GM21786 (cell line): Measurements from ENCODE around the gene GGT1.
A peak's percentile ranks its signal among the peaks of the same experiment; 100 is the strongest.
"Not testable (repeated sequence)": the region's sequence is repeated elsewhere in the genome, so short reads cannot be mapped to it uniquely, and the experiment has no call there.

Source experiments
- ATAC-seq: cut with Tn5 transposase; IDR thresholded peaks from one replicate; pipeline ENCODE4 v1.9.1; 2021; ENCODE audit not compliant: unreplicated experiment

GGT1 gene

DNA sequence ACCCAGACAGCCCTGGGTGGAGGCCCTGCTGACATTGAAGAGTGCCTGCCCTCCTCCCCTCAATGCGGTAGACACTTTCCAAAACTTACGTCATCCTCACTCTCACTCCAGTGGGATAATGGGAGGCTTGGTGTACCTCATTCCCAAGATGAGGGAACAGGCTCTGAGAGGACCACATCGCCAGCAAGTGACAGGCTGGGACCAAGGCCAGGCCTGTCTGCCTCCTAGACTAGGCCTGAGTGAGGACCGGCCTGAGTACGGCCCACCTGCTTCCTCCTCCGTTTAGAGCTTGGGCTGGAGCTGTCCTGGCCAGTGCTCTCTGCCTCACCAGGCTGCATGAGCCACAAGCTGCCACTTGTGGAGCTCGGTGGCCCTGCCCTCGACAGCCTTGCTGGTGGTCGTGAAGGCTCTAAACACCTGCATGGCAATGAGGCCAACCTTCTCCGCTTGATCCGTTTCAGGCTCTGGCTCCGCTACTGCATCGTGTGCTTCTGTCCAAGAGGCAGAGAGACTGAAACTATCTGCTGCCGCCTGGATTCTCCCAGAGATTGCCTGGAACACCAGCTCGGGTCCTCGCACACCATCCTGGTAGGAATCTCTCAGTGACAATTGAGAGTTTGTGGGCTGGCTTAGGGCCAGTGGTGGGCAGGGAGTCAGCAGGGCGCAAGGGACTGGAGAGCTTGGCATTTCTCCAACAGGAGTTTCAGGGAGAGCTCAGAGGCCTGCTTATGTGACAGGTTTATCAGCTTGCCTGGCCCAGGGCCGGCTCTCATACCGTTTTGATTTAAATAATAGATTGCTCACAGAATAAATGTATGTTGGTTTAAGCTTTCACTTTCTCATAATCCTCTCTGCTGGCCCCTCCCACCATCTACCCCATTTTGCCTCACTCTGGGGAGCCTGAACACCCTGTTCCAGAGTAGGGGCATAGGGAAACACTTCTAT is 19.5 kb upstream of the GGT1 start:
- ATAC-seq, result no peak

DNA sequence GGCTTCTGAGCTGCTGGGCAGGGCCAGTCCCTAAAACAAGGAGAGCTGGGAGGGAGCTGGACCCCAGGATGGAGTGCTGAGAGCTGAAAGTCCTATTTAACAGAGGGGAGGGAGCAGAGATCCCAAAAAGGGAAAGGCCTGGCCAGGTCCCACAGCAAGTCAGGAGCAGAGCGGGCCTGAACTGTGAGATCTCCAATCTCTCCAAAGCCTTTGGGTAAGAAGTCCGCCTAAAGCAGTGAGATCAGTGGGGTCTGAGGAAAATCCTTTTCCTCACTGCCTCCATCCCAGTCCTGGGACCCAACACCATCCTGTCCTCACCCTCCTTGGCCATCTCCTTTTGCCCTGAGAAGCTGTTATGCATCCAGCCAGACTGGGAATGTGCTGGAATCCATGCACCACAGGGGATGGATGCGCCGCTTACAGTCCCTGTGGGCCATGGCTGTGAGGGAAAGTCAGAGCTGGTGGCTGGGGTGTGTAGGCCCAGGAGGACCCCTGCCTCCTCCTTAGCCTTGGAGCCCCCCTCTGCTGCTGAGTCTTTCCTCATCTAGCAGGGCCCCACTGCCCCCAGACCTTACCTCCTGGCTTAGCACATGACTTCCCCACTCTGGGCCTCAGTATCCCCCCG is 18.7 kb upstream of the GGT1 start:
- ATAC-seq, result no peak

DNA sequence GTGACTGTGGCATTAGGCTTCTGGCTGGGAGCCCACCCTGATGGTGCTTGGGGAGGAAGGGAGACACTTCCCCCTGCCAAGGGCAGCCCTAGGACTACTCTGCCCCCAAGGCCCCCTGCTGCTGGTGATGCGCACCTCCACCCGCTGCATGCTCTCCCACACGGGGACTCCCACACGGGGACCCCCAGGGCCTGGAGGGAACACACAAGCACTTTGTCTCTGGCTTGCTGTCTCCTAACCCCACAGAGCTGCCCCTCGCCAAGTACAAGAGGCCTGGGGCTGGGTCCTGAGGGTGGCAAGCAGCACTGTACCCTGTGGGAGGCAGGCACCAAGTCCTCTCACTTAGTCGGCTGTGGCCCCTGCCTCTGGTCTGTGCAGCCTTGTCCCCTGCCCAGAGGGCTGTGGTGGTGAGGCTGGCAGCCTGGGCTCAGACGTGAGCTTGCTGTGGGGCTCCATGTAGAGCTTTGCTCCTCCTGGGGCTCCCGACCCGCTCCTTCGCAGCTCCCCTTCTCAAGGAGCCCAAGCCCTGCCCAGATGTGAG is 18.1 kb upstream of the GGT1 start:
- ATAC-seq, result no peak

DNA sequence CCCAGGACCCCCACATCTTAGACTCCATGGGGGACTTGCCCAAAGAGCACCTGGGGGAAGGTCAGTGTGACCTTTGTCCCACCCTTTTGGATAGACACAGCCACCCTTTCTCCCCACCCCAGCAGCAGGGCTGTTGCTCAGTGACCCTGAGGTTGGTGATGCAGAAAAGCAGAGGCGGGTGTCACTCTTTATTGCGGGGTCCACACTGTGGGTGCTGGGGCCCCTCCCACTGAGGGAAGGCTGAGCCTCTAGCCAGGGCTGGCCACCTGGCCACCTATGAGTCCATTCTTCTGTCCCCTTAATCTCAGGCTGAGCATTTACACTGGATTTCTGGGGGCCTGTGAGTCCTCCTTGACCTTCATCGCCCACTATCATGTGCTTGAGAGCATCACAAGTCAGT is 17.5 kb upstream of the GGT1 start:
- ATAC-seq, result no peak

DNA sequence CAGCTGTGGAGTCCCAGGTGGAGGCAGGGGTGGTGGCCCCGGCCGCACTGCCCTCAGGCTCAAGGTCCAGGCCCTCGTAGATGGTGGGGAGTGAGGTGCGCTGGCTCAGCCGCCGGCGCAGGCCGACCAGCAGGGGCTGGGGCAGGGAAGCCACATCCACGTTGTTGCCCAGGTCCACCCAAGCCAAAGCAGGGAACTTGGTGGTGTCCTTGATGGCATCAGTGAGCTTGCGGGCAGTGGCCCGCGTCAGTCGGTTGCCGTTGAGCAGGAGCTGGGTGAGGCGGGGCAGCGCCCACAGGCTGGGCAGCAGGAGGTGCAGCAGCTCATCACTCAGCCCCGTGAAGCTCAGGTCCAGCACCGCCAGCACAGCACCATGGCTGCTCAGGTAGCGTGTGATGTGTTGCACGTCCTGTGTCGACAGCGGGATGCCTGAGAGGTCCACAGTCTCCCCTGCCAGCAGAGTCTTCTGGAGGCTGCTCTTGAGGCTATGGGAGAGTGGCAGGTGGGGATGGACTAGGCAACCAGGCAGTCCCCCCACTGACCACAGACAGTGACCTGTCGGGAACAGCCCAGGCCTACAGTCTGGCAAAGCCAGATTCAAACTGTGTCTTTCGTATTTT is 17.0 kb upstream of the GGT1 start:
- ATAC-seq, result no peak

DNA sequence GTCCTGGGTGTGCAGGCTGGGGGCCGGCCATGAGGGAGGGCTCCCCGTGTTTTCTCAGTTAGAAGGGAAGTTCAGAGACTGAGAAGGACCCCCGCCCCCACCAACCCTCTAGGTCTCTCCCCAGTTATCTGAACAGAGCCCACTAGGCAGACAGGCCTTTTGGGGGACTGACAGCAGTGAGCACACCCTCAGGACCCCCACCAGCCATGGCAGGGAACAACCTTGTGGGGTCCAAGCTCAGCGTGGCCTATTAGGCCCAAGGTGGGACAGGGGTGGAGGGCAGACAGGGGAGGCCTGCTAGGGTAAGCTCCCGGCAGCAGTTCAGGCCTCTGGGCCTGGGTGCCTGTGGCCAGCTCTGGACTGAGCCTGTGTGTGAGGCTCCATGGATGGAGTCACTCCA is 15.7 kb upstream of the GGT1 start:
- no peak for ATAC-seq

DNA sequence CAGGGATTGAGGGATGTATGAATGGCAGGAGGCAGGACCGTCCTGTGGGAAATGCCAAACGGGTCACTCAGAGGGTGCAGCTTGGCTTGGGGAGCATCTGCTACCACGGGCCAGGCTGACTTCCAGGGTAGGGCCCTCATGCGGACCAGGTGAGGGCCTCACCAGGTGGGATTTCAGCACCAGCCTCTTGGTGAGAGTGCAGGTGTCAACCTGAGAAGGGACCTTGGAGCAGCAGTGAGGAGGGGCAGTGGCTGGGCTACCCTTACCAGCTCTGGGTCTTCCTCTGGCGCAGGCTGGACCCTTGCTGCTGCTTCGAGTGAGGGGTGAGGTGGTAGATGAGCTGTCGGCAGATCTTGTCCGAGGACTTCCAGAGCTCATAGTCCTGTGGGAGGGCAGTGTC is 15.0 kb upstream of the GGT1 start:
- ATAC-seq, result no peak

DNA sequence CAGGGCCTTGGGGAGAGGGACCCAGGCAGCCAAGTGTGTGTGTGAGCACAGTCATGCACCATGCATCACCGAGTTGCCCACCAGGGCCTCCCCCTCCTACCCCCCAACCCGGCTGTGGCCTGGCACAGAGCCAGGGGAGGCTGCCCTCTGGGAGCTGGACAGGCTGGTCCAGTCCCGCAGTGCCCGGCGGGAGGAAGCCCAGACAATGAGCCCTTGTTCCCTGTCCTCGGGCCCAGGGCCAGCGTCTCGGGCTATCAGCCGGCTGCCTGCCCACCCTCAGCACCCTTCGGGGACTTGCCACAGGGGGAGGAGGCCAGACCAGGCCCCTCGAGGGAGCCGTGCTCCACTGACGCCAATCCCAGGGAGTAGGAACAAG is 14.6 kb upstream of the GGT1 start:
- no peak for ATAC-seq

DNA sequence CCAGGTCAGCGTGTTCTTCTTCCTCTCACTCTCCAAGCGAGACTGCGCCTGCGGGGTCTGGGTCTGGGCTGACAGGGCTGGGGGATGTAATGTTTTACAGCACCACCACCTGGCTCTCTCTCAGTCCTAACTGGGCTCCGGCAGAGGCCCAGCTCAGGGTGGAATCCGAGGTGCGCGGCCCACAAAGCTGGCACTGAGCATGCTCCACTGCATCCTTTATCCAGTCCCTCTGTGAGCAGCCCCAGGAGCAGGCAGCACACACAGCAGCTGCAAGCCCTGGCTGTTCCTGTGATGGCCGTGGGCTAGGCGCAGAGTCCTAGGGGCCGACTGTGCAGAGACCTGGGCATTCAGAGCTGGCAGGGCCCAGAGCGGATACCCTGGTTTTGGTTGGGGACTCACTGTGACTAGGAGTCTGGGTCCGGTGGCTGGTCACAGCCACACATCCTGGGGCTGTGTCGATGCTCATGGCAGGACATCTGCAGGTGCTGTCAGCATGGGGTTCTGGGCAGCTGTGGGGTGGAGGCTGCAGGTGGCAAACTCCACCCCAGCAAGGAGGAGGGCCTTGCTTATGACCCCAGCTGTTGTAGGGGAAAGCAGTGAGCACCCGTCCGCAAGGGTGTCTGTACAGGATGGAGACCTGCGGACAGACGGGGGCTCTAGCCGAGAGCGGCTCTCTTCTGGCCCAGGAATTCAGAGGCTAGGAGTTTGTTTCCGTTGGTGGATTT is 14.1 kb upstream of the GGT1 start:
- no peak for ATAC-seq

DNA sequence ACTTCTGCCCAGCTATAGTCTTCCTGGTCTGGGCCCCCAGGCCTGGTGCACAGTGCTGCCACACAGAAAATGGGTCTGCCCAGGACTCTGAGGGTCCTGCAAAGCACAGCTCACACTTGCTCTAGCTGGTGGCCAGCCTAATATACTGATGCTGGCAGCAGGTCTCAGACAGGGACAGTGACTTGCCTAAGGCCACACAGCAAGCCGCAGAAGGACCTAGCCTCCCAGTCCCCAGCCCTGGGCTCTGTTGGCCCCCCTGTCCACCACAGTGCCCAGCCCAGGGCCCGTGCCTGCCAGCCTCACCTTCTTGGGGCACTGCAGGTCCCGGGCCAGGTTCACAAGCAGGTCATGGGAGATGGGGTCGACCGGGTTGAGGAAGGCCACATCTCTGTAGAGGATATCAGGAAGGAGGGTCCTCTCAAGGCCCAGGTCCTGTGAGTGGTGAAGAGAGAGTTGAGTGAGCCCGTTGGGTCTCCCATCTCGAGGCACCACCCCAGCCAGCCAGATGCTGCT is 13.4 kb upstream of the GGT1 start:
- ATAC-seq, result no peak

DNA sequence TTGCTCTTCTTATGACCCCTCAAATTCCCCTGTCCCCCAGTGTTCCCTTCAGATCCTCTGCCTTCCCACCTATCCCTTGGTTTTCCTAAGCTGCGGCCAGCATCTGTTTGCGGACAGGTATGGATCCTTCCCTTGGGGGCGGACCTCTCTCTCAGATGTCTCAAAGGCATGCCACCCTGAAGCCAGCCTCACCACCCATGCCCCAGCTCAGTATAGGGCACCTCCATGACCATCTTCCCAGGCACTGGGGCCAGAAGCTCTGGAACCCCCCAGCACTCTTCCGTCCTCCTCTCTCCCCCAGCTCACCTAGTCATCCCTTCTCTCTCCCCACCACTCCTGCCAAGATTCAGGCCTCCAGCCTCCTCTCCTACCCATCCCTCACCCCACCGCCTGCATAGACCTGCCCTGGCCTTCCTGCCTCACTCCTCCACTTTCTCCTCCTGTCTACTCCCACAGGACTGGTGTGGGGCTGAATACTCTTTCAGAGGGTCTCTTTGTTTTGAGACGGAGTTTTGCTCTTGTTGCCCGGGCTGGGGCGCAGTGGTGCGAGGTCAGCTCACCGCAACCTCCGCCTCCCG is 12.3 kb upstream of the GGT1 start:
- no peak for ATAC-seq

DNA sequence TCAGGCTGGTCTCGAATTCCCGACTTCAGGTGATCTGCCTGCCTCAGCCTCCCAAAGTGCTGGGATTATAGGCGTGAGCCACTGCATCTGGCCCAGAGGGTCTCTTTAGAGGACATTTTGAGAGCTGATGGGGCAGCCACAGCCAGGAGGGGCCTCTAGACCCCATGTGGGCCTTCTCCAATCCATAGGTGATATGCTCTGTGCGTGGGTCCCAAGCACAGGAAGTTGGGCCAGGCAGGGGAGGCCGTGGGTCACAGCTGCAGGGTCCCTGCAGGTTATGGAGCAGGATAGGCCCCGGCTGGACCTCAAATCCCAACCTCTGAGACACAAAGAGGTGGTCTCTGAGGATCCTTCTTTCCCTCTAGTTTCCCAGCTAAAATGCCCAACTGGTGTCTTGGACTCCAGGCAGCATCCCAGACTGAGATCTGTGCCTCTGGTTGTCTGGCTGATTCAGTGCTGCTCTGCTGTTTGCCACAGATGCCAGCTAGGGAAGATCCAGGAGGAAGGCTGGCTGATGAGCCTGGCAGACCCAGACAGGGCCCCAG is 11.6 kb upstream of the GGT1 start:
- no peak for ATAC-seq

DNA sequence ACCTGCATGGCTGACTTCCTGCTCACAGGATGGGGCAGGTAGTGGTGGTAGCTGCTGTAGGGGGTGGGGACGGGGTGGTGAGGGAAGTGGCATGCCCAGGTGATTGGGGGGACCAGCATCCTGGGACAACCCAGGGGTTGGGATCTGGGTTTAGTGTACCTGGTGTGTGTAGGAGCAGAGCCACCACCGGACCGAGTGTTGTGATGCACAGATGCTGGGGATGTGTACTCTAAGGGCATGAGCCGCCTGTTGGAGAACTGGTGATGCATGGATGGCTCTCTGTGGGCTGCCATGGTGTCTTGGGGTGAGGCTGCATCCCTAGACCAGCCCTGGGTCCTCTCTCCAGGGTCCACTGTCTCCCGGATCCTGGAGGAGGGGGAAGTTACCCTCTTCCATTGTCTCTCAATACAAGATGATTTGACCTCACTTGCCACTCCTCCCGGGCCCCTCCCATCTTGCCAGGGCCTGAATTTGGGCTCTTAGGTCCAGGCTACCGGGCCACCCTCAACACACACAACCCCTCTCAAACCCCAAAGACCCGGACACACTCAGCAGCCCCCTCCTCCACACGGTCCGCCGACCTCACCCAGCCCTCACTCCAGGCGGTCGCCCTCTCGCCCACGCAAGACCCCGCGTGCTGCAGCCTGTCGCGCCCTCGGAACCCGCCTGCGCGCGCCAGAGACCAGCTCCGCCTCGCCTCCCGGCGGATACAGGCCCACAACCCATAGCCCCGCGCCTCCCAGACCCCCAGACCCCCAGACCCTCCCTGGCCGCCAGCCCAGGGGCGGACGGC is 10.7 kb upstream of the GGT1 start:
- no peak for ATAC-seq

DNA sequence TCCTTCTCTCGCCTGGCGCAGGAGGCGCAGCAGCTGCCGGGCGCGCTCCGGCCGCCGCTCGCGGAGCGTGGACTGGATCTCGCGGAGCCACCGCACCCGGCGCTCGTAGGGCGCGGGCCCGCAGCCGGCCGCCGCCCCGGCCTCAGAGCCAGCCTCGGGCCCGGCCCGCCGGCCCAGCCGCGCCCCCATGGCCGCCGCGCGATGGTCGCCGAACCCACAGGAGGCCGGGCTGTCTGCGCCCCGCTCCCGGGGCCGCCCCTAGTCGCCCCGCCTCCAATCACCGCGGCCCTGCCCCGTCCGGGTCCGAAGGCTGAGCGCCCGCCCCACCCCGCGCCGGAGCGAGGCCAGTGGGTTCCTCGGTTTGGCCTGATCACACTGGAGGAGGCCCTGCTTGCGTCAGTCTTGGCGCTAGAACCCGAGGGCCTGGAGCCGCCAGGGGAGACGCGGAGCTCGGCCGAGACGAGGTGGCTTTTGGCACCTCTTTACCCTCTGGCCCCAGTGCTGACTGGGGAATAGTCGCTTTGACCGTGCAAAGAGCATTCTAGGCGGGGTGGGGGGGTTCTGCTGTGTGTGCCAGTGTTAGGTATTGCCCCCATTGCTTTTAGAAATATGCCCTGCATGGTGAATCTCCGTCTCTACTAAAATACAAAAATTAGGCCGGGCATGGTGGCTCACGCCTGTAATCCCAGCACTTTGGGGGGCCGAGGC is 10.0 kb upstream of the GGT1 start, which contains the start of gene LRRC75B:
TSS of gene LRRC75B (minus strand) at position 223 of the 708 bp plus-strand sequence. CDS start at position 189, 34 bp downstream.
- peak; percentile 70 for ATAC-seq

DNA sequence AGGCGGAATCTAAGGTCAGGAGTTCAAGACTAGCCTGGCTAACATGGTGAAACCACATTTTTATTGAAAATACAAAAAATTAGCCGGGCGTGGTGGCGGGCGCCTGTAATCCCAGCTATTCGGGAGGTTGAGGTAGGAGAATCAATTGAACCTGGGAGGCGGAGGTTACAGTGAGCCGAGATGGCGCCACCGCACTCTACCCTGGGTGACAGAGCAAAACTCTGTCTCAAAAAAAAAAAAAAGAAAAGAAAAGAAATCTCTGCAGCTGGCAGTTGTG is 9.5 kb upstream of the GGT1 start:
- ATAC-seq, result not testable (repeated sequence)

DNA sequence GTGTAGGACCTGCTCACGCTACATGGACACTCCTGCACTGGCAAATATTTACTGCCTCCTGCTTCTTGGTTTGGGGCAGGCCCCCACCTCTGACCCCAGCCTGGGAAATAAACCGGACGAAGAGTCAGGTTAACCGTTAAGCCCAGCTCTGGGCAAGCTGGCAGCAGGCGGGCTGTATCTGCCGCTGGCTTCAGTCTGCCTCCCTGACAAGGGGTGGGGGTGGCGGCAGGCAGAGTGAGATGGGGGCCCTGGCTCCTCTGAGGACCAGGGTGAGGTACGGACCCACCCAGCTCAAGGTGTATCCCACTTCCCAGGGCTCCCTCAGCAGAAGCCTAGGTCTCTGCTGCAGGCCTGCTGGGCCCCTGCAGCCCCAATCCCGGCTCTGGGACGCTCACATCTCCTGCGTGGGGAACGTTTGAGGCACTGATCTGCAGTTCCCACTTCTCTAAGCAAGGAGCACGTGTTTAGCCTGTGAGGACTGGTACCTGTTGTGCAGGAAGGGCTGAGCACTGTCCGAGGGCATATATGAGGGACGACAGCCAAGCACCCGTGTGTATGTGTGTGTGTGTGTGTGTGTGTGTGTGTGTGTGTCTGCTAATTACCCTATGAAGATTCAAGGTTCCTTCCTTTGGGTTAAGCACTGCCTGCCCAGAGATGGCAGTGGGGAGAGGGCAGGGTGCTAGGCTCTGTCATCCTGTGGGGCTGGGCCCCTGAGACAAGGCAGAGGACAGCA is 9.0 kb upstream of the GGT1 start:
- no peak for ATAC-seq

DNA sequence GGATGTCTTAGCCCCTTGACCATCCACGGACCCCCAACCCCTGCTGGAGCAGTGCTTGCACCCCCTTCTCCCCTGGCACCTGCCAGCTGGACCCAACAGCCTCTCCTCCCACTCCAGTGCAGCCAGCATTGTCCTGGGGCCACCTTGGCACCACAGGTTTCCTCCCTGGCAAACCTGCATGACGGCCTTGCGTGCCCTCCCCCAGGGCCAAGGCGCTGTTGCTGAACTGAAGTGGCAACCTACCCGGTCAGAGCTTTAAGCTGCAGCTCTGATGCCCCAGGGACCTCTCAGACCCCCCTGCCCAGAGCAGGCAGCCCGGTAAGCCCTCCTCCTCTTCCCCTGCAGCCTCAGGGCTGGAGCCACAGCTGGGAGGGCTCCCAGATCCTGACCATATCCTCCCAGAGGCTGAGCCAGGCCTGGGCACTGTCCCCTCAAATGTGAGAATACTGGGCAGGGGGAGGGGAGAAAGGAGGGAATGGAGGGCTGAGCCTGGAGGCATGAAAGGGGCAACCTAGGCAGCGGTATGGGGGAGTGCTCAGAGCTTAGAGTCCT is 8.3 kb upstream of the GGT1 start:
- no peak for ATAC-seq

DNA sequence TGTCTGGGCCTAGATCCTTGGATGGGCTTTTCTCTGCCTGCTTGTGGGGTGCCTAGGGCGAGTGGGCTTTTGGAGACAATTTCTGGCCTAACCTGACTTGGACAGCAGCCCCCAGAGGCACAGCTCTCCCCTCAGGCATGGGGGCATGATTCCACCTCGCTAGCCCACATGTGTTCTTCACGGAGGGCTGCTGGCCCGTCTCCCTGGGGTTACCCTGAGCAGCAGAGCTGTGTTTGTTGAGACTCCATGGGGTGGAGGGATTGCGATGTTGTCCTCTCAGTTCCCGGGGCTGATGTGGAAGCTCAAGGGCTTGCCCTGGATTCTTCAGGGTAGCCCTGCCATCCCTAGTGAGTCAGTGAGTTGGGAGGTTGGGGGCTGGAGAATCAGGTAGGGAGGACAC is 7.8 kb upstream of the GGT1 start:
- ATAC-seq, result no peak
